Natural killer cell (primary cell): Measurements from ENCODE around the gene SLC25A41. TPM values are rescaled to one million over a fixed set of nuclear protein-coding genes. Genes with fewer than 3 reads are reported as not detected.

Source experiments
- ATAC-seq, 3 donors: fragments of 150-1000 bp in 2 of 3; fragments of 200-7000 bp in 1 of 3; cut with Tn5 transposase; 1 replicate in 1 of 3; 2 replicates in 2 of 3; pipeline ENCODE4 v1.10.0; 2021; ENCODE audit warnings: mild to moderate bottlenecking in 2 of 3, moderate library complexity in 2 of 3
- DNase-seq, 2 donors: peaks; one replicate each; pipeline versions ENCODE4 v3.0.0 to v3.0.0-alpha.2; 2013 to 2021; ENCODE audit warnings: mixed read lengths in 1 of 2
- H3K27ac ChIP-seq: one replicate; pipeline ENCODE4 v1.5.1; 2013; ENCODE audit warnings: mild to moderate bottlenecking, low read length
- H3K27me3 ChIP-seq: one replicate; pipeline ENCODE4 v1.6.1; 2013; ENCODE audit warnings: low read length; ENCODE audit not compliant: control insufficient read depth, insufficient read depth
- H3K36me3 ChIP-seq: one replicate; pipeline ENCODE4 v1.6.1; 2013; ENCODE audit warnings: low read length; ENCODE audit not compliant: control insufficient read depth, insufficient read depth
- H3K4me1 ChIP-seq: one replicate; pipeline ENCODE4 v1.6.1; 2013; ENCODE audit warnings: low read length; ENCODE audit not compliant: control insufficient read depth, insufficient read depth
- H3K4me3 ChIP-seq: one replicate; pipeline ENCODE4 v1.5.1; 2013; ENCODE audit warnings: low read length
- H3K9me3 ChIP-seq: one replicate; pipeline ENCODE4 v1.6.1; 2013; ENCODE audit warnings: low read length; ENCODE audit not compliant: control insufficient read depth, insufficient read depth
- H3K27ac Mint-ChIP-seq, 2 donors: one replicate each; pipeline ENCODE4 v1.8.0; 2022; ENCODE audit warnings: mild to moderate bottlenecking in 2 of 2, mixed read lengths in 2 of 2, moderate library complexity in 1 of 2
- H3K27me3 Mint-ChIP-seq, 2 donors: one replicate each; pipeline ENCODE4 v1.8.0; 2022; ENCODE audit warnings: low read depth in 2 of 2, mixed read lengths in 2 of 2
- H3K36me3 Mint-ChIP-seq: one replicate; pipeline ENCODE4 v1.8.0; 2022; ENCODE audit warnings: mixed read lengths
- H3K4me1 Mint-ChIP-seq, 2 donors: one replicate each; pipeline ENCODE4 v1.8.0; 2022; ENCODE audit warnings: mixed read lengths in 2 of 2
- H3K4me3 Mint-ChIP-seq: one replicate; pipeline ENCODE4 v1.8.0; 2022; ENCODE audit warnings: mild to moderate bottlenecking, moderate library complexity, mixed read lengths
- H3K9me3 Mint-ChIP-seq, 2 donors: one replicate each; pipeline ENCODE4 v1.8.0; 2022; ENCODE audit warnings: mixed read lengths in 2 of 2
- CTCF ChIP-seq: fragments of 200-600 bp; IDR thresholded peaks from one replicate; pipeline ENCODE4 v1.8.0; 2022; ENCODE audit warnings: antibody characterized with exemption
- WGBS: methylation state at CpG from one replicate; pipeline ENCODE4 v1.1.7; 2013; ENCODE audit warnings: missing lambda C conversion rate; ENCODE audit not compliant: insufficient coverage; 5-methylcytosine and 5-hydroxymethylcytosine counted together
- intact Hi-C: fragments of 100-400 bp; cut with micrococcal nuclease; formaldehyde crosslinking; loops from one replicate; pipeline ENCODE4 v1.14.2; 2022
- total RNA-seq, 4 donors: library from RNA; stranded (reverse); fragments of 120-200 nt in 1 of 4; gene quantifications; one replicate each; pipeline versions ENCODE4 v1.2.3 to v1.2.4, GENCODE V29; 2013 to 2022

Gene SLC25A41
- total RNA-seq, 3 donors from 2014 or later (not counting 1 experiment from before 2014, with no cell fraction given): not detected

DNA sequence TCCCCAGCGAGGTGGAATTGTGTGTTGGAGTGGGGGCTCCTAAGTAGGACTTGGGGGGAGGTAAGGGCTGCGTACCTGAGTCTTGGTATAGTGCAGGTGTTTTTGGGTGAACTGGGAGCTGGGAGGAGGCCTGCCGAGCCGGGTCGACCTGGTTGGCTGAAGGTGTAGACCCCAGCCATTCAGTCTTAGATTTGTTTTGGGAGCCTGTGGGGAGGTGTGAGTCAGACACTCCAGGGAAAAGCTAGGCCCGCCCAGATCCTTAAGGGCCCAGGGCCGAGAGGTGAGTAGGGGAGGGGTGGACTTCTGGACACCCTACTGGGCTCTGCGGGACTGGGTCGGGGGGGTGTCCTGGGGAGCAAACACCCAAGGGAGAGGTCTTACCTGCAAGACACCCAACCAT lies 31.4 kb upstream of the SLC25A41 start:
- Mint-ChIP-seq H3K27ac (peak overlapping the region in 1 of 2 donors; percentile 7), H3K4me1 (peaks cover 8 to 27% of the 10 kb centered on the region in 2 donors), H3K9me3 (no peaks in the 10 kb centered on the region), H3K27me3 (peaks cover 0 to 4% of the 10 kb centered on the region in 2 donors), H3K4me3 (no peak overlapping the region), H3K36me3 (no peaks in the 10 kb centered on the region)
- no peak overlapping the region for H3K4me3 ChIP-seq
- H3K36me3 ChIP-seq: peaks cover 16% of the 10 kb centered on the region
- peaks cover 6% of the 10 kb centered on the region for H3K27me3 ChIP-seq
- no peak overlapping the region for H3K27ac ChIP-seq
- TF ChIP-seq CTCF: no peak
- ATAC-seq (no peak), DNase-seq (no peak)
- H3K9me3 ChIP-seq: no peaks in the 10 kb centered on the region
- peaks cover 17% of the 10 kb centered on the region for H3K4me1 ChIP-seq
- intact Hi-C loops: no loop called here
- 78% methylated on average over 9 of the region's 9 CpGs for WGBS

GRCh38 chr19:6464070-6464873 lies 30.7 kb upstream of the SLC25A41 start, which contains the start of gene CRB3:
Gene CRB3 (plus strand): TSS chr19:6464271. CDS start chr19:6464702, 431 bp downstream.
- WGBS: 14% methylated on average over 65 of the region's 65 CpGs
- TF ChIP-seq CTCF: no peak
- Mint-ChIP-seq H3K9me3 (no peaks in the 10 kb centered on the region), H3K27ac (peak within 1 kb of the TSS in 1 of 2 donors; percentile 7), H3K27me3 (peaks cover 0 to 4% of the 10 kb centered on the region in 2 donors), H3K4me1 (peaks cover 11 to 30% of the 10 kb centered on the region in 2 donors), H3K36me3 (no peaks in the 10 kb centered on the region), H3K4me3 (no peak within 1 kb of the TSS)
- H3K27ac ChIP-seq: no peak within 1 kb of the TSS
- H3K36me3 ChIP-seq: peaks cover 9% of the 10 kb centered on the region
- ATAC-seq (no peak), DNase-seq (peak in 1 of 2 donors; percentile 70)
- H3K4me3 ChIP-seq: no peak within 1 kb of the TSS
- intact Hi-C loops: no loop called here
- no peaks in the 10 kb centered on the region for H3K9me3 ChIP-seq
- peaks cover 6% of the 10 kb centered on the region for H3K27me3 ChIP-seq
- H3K4me1 ChIP-seq: peaks cover 22% of the 10 kb centered on the region

- H3K36me3 ChIP-seq: no peaks in the 10 kb centered on the region
- under 1% methylated on average over 57 of the region's 57 CpGs for WGBS
- DNase-seq (peak; percentile 92 to 97), ATAC-seq (peak; percentile 83 to 91 (median 87))
- H3K36me3 Mint-ChIP-seq: no peaks in the 10 kb centered on the region
- peak overlapping the region; percentile 99 for H3K4me3 Mint-ChIP-seq
- H3K27me3 ChIP-seq: peaks cover 6% of the 10 kb centered on the region
- H3K9me3 ChIP-seq: no peaks in the 10 kb centered on the region
- H3K4me1 Mint-ChIP-seq: peaks cover 18 to 27% of the 10 kb centered on the region in 2 donors
- no peaks in the 10 kb centered on the region for H3K9me3 Mint-ChIP-seq
- H3K27ac ChIP-seq: peak overlapping the region; percentile 81
- TF ChIP-seq CTCF: peak; percentile 72
- peak overlapping the region; percentile 71 for H3K4me3 ChIP-seq
- peaks cover 30% of the 10 kb centered on the region for H3K4me1 ChIP-seq
- peaks cover 0 to 6% of the 10 kb centered on the region in 2 donors for H3K27me3 Mint-ChIP-seq
- intact Hi-C loops: loop anchor here (1.0 to 2.0 kb wide), 3 partner anchors 21 to 403 kb away; partner anchors contain the start of gene DENND1C
- H3K27ac Mint-ChIP-seq: peak overlapping the region; percentile 91 to 95
Observed at GRCh38 chr19:6460099-6460884, 26.7 kb upstream of the SLC25A41 start.
